Occipital lobe (tissue), 2 donors: ENCODE data around the gene CNDP1. TPM values are rescaled to one million over a fixed set of nuclear protein-coding genes. Genes with fewer than 3 reads are reported as not detected.

Experiments used
- DNase-seq: peaks from one replicate; lab custom pipeline; 2025; lab: John Stamatoyannopoulos, UW
- total RNA-seq: library from RNA; depleted of rRNA; stranded (reverse); fragments of >200 nt; gene quantifications from one replicate; pipeline ENCODE4 v1.2.3, GENCODE V29; 2014

CNDP1 gene
- total RNA-seq, 1 donor from 2014 or later, result 0.16 TPM

DNA sequence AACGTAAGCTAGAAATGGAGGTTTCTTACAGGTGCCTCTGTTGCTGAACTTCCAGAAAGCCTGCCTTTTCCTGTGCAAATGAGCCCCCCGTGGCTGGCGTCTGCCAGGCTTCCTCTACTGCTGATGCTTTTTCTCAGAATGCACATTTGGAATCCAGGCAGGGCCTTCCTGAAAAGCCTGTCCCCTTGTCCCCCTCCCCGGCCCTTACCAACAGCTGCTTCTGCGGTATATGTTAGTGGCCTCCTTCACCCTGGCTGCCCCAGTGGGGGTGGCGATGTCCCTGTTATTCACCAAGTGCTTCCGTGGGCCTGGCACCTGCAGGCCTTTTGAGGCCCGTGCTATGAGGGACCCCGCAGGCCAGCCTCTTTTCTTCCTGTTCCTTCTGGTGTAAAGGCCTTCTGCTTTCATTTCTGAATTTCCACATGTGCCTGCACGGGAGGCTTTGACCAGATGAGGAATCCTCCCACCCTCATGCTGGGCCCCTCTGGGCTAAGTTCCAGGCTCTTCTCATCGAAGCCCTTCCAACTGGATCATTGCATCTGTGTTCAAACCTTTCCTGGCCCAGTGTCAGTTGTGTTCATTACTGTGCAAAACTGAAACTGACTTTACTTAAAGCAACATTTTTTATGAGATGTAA, 27.7 kb upstream of the CNDP1 start:
- DNase-seq, result no peak

DNA sequence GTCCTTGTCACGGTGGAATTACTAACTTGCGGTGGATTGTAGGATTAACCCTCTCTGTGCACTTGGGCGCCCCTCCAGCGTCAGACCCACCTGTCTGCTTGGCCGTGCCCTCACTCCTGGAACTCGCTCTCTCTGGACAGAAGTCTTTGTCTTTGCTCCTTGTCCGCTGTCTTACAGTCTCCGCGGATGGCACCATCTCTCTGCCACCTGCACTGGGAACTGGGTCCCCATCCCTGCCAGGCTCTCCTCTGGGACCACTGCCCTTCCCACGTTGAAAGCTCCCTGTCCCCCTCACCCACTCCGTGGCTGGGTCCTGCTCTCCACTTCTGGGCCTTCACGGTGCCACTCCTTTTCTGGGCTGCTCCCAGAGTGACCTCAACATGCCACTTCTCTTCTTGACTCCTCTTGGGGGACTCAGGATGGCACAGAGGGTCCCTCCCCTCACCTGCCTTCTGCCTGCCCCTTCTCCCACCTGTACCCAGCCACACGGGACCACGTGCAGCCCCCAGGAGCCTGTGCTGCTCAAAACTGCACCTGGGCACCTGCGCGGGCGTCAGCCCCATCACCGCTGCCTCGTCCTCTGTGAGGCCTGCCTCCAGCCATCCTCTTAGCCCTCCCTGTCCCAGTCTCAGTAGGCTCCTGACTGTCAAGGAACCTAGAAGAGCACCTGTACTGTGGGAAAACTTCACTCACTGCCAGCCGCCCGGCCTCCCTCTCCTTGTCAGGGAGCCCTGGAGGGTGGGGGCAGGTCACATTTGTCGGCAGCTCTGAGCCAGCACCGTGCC, 27.0 kb upstream of the CNDP1 start:
- DNase-seq, result no peak

DNA sequence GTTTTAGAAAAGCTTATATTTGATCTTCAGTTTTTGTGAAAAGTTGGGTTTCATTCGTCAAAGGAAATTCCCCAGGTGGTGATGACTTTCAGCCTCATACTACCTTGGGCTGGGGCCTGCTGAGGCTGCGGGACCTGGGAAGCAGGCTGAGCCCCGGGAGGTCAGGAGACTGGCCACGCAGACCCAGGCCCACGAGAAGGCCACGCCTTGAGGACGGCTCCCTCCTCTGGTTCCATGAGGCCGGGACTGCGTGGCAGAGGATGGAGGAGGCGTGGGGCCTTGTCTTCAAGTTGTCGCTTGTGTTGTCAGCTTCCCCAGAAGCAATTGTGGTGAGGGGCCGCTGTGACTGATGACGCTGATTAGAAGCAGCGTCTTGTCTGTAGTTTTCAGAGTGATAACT, 26.4 kb upstream of the CNDP1 start:
- no peak for DNase-seq

DNA sequence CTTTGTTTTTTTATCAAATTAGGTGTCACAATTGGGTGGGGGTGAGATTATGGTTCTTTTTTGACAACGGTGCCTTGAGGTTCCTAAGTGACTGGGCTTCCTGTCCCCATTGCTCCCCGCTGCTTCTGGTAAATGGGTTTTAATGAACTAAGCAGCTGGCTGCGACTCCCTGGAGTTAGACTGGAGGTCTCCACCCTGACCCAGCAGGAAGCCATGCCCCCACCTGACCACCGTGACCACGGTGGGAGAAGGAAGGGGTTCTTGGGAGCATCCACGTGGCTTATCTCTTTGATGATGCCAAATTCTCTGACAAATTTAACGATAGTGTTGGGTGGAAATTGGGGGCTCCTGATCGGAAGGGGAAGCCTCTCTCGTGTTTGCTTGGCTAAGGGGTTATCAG, 25.9 kb upstream of the CNDP1 start:
- DNase-seq, result no peak

DNA sequence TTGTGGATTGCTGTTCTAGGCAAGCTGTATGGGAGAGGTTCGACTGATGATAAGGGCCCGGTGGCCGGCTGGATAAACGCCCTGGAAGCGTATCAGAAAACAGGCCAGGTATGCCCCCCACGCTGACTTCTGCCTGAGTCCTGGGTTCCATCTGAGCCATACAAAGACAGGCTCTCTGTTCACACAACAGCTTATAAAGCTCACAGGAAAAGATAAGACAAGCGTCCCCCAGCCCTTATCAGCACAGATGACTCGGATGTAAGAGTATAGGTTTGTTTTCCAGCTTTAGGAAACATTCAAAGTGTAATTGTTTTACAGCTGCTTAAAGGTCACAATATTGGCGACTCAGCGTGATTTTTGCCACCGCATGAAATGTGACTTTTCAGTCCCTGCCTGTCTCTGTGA, 25.5 kb upstream of the CNDP1 start:
- DNase-seq, result no peak

DNA sequence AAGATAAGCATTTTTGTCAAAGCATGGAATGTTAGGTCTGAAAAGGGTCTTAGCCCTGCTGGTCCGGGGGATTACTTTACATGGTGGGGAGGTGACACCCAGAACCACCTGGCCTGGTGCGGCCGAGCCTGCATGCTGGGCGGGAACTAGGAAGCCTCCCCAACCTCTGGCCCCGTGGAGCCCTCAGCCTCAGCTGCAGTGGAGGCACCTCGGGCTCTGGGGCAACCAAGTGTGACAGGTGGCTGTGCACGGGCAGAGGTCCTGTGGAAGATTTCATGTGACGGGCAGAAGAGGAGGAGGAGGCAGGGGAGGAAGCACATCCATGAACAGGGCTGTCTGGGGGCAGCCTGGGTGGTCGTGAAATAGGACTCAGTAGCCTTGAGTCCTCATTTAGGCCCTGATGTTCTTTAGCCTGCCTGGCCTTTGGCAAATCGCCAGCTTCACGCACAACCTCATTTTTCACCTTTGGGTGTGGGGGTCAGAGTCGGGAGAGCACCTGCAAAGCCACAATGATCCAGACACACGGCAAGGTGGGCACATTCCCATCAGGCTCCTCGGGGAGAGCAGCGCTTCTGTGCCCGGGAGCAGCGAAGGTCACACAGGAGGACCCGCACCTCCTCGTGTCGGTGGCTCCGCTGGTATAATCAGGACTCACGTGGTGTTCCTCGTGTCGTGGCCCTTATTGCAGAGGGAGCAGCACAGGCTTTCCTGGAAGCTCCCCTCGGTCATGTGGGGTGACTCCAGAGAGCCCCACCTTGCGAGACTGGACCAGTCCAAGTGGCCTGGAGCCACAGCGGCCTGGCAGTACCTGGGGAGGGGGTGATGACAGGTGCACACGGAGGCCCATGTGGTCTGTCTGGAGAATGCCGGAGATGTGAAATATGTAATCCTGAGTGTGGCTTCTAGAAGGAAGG, 24.2 kb upstream of the CNDP1 start:
- DNase-seq, result no peak

DNA sequence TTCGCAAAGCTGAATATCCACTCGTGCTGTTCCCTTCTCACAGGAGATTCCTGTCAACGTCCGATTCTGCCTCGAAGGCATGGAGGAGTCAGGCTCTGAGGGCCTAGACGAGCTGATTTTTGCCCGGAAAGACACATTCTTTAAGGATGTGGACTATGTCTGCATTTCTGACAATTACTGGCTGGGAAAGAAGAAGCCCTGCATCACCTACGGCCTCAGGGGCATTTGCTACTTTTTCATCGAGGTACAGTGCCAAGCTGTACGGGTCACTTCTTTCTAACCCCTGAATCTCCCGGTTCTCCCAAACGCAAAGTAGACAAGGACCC, 23.6 kb upstream of the CNDP1 start:
- no peak for DNase-seq

DNA sequence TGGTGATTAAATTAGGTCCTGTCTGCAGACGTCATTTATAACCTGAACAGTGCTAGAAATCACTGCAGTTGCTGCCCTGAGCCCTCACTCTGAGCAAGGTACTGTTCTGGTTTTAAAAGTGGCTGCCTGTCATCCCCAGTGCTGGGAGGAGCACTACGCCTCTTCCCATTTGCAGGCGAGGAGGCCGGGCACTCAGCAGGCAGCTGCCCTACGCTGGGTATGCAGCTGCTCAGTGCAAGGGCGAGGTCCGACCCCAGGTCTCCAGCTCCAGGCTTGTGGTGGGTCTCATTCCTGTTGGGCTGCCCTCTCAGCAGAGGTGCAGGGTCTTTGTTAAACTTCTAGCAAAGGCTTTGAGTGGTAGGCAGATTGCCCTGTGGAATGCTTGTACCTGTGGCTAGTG, 22.5 kb upstream of the CNDP1 start:
- DNase-seq, result no peak

DNA sequence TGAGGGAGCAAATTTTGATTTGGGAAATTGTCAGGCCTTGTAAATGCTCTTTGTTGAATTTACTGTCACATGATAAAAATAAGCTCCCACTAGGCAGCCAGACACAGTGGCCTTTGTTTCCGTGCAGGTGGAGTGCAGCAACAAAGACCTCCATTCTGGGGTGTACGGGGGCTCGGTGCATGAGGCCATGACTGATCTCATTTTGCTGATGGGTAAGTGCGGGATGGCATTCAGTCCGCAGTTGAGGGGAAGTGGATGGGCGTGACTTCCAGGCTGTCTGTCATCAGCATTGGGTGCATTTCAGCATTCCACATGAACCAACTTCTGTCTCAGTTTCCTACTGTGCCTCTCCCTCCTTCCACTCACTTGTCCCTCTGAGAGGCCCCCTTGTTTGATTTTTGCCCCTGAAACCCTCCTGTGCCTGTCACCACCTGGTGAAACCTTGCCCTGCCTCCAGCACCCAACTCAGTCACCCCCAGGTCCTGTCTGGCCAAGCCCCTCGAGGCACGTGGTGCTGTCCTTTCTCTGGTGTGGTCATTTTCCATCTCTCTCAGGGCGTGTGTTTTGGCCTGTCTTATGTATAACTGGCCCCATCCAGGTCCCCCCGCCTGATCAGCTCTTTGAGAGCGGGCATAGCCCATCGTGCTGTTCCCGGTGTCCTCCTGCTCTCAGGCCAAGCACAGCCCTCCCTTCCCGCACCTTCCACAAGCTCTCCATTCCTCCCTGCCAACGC, 21.8 kb upstream of the CNDP1 start:
- peak; percentile 82 for DNase-seq

DNA sequence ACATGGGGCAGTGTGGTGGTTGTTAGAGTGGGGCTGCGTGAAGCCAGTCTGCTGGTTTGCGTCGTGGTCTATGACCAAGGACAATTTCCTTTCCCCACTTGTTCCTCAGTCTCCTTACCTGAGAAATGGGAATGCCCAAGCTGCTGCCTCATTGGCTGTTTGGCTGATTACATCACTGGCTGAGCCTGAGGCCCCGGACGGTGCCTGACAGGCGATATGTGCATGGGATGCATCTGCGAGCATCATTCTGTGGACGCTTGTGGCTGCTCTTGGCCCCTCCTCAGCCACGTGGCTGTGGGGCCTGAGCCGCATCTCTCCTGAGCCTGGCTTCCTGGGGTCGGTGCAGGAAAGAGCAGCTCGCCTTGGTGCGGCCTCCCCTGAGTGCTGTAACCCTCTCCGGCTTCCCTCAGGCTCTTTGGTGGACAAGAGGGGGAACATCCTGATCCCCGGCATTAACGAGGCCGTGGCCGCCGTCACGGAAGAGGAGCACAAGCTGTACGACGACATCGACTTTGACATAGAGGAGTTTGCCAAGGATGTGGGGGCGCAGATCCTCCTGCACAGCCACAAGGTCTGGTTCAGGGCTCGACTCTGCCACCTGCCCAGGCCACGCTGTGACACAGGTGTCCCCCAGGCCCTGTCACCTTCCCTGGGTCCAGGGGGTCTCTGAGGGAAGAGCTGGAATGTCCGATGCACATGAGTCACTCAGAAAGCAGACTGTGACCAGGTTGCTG, 21.0 kb upstream of the CNDP1 start:
- DNase-seq, result no peak

DNA sequence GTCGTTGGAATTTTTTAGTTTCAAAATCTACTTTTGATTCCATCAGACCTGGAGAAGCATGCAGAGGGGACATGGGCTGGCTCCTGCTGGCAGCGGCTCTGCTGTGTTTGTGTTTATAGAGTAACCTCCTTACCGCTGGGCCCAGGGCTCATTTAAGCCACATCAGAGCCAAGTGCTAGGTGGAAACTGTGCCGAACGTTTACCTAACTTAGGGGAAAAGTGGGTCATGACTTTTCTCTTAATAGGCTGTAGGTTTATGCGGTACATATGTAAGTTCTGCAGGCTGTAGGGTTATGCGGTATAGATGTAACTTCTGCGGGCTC, 20.5 kb upstream of the CNDP1 start:
- no peak for DNase-seq

DNA sequence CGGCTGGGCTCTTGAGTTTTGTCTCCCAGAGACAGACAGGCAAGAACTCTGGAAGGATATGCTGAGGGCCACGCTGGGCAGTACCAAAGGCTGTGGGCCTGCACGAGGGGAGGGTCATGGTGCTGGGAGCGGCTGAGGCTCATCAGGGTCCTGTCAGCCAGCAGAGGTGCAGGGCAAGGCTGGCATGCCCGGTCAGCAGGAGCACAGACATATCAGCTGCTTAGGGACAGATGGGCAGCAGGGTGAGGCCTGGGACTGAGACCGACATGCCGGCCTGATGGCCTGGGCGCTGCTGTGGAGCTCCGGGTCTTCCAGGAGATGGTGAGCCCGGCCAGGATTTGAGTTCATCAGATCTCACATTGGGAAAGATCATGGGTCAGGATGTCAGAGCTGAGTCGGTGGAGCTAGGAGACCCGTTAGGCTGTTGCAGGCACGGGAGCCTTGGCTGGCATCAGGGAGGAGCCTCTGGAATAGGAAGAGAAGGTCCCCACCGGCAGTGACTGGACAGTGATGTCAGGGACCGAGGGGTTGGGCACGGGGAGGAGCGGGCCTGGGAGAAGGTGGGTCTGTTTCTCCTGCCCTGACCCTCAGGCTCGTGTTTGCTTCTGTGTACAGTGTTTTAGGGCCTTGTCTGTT, 19.3 kb upstream of the CNDP1 start:
- no peak for DNase-seq

DNA sequence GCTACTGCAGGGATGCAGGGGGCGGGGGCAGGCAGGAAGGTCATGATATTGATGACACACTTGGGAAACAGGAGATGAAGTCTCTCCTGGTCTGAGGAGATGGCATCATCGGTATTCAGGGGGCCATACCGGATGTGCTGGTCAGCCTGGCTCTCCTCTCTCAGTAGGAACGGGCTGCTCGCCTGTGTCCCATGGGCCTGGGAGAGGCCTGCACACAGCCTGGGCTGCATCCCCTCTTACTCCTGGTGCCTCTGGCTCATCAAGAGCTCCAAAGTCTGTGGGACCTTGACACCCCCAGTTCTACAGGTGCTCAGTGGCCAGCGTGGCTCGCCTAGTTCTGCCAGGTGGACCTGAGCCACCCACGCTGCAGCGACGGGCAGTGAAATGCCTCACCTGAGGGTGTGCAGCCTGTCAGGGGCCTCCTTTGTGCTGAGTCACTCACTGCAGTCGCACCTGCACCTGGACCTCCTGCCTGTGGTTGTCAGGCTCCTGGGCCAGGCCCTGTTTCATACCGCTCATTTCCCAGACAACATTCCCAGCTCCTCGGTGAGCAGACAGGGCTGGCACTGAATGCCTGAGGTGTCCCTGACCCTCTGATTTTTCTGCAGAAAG, 18.6 kb upstream of the CNDP1 start:
- DNase-seq, result no peak

DNA sequence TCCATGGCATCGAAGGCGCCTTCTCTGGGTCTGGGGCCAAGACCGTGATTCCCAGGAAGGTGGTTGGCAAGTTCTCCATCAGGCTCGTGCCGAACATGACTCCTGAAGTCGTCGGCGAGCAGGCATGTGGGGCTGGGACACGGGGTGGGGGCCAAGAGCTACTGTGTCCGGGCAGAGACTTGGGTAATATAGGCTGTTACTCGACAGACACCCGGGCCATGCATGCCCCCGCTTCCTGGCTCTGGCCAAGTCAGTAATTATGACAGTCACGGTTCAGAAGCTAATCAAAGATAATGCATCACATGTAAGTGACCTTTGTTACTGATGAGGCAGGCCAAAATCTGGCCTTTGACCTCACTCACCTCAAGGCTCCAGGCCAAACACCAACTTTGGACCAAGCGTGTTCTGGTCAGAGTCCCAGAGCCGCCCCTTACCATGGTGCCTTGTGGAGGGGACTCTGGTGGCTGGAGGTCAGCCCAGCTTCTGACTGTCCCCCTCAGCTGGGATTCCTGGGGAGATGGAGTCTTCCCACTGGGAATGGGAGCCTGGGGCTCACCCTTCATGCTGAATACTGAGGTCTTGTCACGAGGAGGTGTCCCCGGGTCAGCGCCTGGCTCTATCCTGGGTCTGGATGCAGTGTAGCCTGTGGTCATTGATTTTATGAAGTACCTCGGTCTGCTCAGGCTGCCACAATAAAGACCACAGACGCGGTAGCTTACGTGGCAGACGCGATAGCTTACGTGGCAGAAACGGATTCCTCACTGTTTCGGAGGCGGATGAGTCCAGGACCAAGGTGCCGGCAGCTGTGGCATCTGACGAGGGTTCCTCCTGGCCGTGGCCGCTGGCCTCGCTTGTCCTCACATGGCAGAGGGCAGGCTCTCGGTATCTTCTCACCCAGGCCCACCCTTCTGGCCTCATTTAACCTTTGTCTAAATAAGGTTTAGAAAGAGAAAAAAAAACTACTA, 17.7 kb upstream of the CNDP1 start:
- no peak for DNase-seq

DNA sequence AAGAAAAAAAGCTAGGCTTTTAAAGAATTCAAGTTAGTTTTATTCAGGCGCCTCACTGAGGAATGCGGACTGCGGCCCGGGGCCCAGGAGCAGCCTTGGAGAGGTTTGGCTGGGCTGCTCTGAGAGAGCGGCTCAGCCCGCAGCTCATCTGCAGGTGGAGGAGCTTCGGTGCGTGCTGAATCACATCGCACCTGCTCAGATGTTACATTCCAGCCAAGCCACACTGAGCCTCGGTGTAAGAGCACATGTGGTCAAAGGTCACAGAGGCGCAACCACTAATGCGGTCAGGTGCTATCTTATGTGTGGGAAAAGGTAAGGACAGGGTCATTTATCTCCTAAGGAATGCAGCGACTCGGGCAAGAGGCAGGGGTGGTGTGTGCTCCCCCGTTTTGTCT, 17.1 kb upstream of the CNDP1 start:
- DNase-seq, result no peak

DNA sequence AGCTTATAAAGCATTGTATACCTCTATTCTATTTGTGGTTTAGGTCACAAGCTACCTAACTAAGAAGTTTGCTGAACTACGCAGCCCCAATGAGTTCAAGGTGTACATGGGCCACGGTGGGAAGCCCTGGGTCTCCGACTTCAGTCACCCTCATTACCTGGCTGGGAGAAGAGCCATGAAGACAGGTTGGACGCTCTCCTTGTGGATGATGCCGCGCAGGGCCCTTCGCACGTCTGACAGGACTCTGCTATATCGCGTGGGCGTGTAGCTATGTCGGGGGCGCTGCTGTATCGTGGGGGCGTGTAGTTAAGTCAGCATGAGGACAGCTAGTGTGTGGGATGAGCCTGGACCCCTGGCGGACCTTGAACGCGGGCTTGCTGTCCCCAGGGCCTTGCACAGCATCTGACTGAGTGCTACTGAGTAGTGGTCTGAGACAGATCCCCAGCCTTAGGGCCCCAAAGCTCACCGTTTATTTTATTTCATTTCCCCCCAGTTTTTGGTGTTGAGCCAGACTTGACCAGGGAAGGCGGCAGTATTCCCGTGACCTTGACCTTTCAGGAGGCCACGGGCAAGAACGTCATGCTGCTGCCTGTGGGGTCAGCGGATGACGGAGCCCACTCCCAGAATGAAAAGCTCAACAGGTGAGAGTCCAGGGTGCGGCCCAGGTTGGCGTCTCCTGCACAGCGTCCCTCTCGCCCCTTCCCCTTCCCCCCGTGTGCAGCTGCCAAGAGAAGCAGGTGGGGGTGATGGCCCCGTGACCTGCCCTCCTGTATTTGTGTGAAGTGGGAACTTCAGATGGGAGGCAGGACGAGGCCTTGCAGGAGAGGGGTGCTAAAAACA, 15.6 kb upstream of the CNDP1 start:
- no peak for DNase-seq

DNA sequence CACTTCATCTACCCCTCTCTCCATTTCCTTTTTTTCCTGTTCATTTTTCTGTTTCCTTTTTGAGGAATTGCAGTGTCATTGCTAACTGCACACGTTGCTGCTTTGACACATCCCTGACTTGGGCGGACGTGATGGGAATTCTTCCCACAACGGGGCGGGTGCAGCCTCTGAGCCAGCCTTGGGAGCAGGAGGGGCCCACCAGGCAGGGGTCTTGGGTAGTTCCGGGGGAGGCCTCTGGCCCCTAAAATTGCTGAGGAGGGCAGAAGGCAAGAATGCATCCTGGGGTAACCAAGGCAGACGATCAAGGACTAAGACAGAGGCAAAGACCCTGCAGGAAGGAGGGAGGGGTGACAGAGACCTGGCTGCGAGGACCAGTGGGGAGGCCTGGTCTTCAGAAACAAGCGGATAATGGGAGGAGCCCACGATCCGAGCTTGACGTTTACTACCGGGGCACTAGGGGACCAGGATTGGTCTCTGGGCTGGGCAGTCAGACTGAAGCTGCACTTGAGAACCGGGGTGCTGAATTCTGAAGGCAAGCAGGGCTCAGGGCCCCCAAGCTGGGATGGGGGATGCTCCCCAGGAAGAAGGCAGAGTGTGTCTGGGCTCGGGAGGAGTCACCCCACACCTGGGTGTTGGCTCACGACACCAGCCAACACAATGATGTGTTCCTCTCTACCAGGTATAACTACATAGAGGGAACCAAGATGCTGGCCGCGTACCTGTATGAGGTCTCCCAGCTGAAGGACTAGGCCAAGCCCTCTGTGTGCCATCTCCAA, 14.8 kb upstream of the CNDP1 start:
- no peak for DNase-seq
